Measurements from ENCODE around the gene L3MBTL4. TPM values are rescaled to one million over a fixed set of nuclear protein-coding genes. Genes with fewer than 3 reads are reported as not detected.

L3MBTL4 gene
- total RNA-seq, 1 experiment from 2014 or later, result not detected

DNA sequence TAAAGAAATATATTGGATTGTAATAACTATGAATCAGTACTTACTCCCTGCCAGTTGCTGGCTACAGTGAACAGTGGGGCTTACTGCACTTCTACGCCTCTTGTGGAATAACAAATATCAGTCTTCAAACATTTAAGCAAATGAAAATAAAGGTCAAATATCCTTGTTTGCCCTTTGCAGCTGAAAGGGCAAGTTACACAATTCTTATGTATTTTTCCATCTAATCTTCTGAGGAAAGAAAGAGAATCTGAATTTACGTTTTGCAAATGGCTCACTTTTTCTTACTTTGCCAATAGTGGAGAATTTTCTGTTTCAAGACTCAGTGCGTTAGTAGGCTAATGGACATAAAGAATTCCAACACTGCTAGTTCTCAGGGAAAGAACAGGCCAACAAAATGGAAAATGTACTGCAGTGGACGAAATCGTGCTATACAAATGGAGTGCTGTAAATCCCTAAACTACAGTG is 362.2 kb downstream of the L3MBTL4 start:
- ATAC-seq, result no peak

More for the DNA sequence above, 362.2 kb downstream of the L3MBTL4 start:
- intact Hi-C loops (cut with micrococcal nuclease), result no loop called here
- Histone ChIP-seq H3K4me2 (ENCODE audit: low read length) (no peak overlapping the region), H3K36me3 (ENCODE audit: control insufficient read depth in 1 of 2, insufficient read depth in 2 of 2, low read length in 2 of 2) (no peaks in the 10 kb centered on the region), H3K27me3 (ENCODE audit: insufficient read depth, low read length) (no peaks in the 10 kb centered on the region), H3K9me3 (ENCODE audit: control insufficient read depth in 1 of 2, insufficient read depth in 1 of 2, low read depth in 1 of 2, low read length in 2 of 2) (peaks cover 6 to 27% of the 10 kb centered on the region in 2 experiments; a peak in 2 of 4 replicates), H4K20me1 (ENCODE audit: insufficient read depth) (no peaks in the 10 kb centered on the region), H3K4me1 (ENCODE audit: control insufficient read depth in 1 of 2, insufficient read depth in 2 of 2, low read length in 2 of 2) (no peaks in the 10 kb centered on the region), H2AFZ (ENCODE audit: low read depth, low read length, poor library complexity, severe bottlenecking) (no peak overlapping the region), H3K27ac (ENCODE audit: low read depth, low read length) (no peak overlapping the region), H3K4me3 (replicated peaks in 1 of 2; ENCODE audit: low read depth in 1 of 2, low read length in 2 of 2) (no peak overlapping the region), H3K79me2 (ENCODE audit: insufficient read depth, low read length) (no peaks in the 10 kb centered on the region), H3K9me2 (ENCODE audit: insufficient read depth) (no peaks in the 10 kb centered on the region), H3K9ac (ENCODE audit: low read length) (no peak overlapping the region)
- no TSS peak for BruUV-seq (replicated peaks)
- ChIA-PET RAD21 (ENCODE audit: low non-redundant PET in 1 of 2, low total read pairs in 2 of 2, uncharacterized antibody in 2 of 2, unreplicated experiment in 2 of 2) (no interaction called here), POLR2A (no interaction called here), CTCF (no interaction called here)
- no peak for DNase-seq (ENCODE audit: low read depth, low spot score)
- no peak for TF ChIP-seq SP1 (IDR thresholded peaks at IDR 0.05; ENCODE audit: low read depth)
- TF ChIP-seq, protein P1, sequence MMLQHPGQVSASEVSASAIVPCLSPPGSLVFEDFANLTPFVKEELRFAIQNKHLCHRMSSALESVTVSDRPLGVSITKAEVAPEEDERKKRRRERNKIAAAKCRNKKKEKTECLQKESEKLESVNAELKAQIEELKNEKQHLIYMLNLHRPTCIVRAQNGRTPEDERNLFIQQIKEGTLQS (IDR thresholded peaks at IDR 0.05), result no peak
- TF ChIP-seq SRF (IDR thresholded peaks at IDR 0.05; ENCODE audit: low read depth), result no peak
- no peak for TF ChIP-seq EZH2phosphoT487 (IDR thresholded peaks at IDR 0.05; ENCODE audit: borderline replicate concordance)
- TF ChIP-seq ZFX (IDR thresholded peaks at IDR 0.05), result no peak
- TF ChIP-seq EZH2 (IDR thresholded peaks at IDR 0.05), result no peak
- no peak for TF ChIP-seq MAX (IDR thresholded peaks at IDR 0.05)
- TF ChIP-seq ZNF274 (IDR thresholded peaks at IDR 0.05; ENCODE audit: low read depth, low read length), result no peak
- no peak for TF ChIP-seq SIN3A (IDR thresholded peaks at IDR 0.05; ENCODE audit: low read depth)
- TF ChIP-seq POLR2A (IDR thresholded peaks at IDR 0.05; ENCODE audit: borderline replicate concordance, extremely low read depth, insufficient read depth, insufficient read length), result no peak
- TF ChIP-seq RAD21 (IDR thresholded peaks at IDR 0.05; ENCODE audit: low read depth), result no peak
- no peak for TF ChIP-seq EGR1 (IDR thresholded peaks at IDR 0.05; ENCODE audit: low read depth)
- TF ChIP-seq, protein P2, sequence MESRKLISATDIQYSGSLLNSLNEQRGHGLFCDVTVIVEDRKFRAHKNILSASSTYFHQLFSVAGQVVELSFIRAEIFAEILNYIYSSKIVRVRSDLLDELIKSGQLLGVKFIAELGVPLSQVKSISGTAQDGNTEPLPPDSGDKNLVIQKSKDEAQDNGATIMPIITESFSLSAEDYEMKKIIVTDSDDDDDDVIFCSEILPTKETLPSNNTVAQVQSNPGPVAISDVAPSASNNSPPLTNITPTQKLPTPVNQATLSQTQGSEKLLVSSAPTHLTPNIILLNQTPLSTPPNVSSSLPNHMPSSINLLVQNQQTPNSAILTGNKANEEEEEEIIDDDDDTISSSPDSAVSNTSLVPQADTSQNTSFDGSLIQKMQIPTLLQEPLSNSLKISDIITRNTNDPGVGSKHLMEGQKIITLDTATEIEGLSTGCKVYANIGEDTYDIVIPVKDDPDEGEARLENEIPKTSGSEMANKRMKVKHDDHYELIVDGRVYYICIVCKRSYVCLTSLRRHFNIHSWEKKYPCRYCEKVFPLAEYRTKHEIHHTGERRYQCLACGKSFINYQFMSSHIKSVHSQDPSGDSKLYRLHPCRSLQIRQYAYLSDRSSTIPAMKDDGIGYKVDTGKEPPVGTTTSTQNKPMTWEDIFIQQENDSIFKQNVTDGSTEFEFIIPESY (IDR thresholded peaks at IDR 0.05; ENCODE audit: extremely low read depth, insufficient replicate concordance, low read length), result no peak
- TF ChIP-seq ELF1 (IDR thresholded peaks at IDR 0.05; ENCODE audit: borderline replicate concordance, low read depth), result no peak
- no peak for TF ChIP-seq YY1 (IDR thresholded peaks at IDR 0.05; ENCODE audit: extremely low read depth, insufficient replicate concordance, low read depth, low read length)
- TF ChIP-seq CBX3 (IDR thresholded peaks at IDR 0.05; ENCODE audit: low read depth), result no peak
- no peak for TF ChIP-seq REST (IDR thresholded peaks at IDR 0.05; ENCODE audit: low read depth)
